Muscle of leg (tissue), 11 donors: Measurements from ENCODE around the gene ZNF770. TPM values are rescaled to one million over a fixed set of nuclear protein-coding genes. Genes with fewer than 3 reads are reported as not detected.
"Not testable (repeated sequence)": the region's sequence is repeated elsewhere in the genome, so short reads cannot be mapped to it uniquely, and the experiment has no call there.

Experiments used
- DNase-seq: peaks from one replicate; pipeline ENCODE4 v3.0.0; 2013
- H3K27ac ChIP-seq: one replicate; pipeline ENCODE4 v1.5.1; 2013; ENCODE audit warnings: mild to moderate bottlenecking, low read length, control low read depth
- H3K27me3 ChIP-seq: one replicate; pipeline ENCODE4 v1.6.1; 2013; ENCODE audit warnings: low read length; ENCODE audit not compliant: control insufficient read depth, insufficient read depth
- H3K36me3 ChIP-seq: one replicate; pipeline ENCODE4 v1.6.1; 2013; ENCODE audit warnings: low read length; ENCODE audit not compliant: control insufficient read depth, insufficient read depth
- H3K4me1 ChIP-seq: one replicate; pipeline ENCODE4 v1.6.1; 2013; ENCODE audit warnings: low read length; ENCODE audit not compliant: control insufficient read depth, insufficient read depth
- H3K4me3 ChIP-seq: one replicate; pipeline ENCODE4 v1.5.1; 2013; ENCODE audit warnings: low read length, control low read depth
- H3K9me3 ChIP-seq: replicated peaks from 2 replicates; pipeline ENCODE4 v1.6.1; 2013; ENCODE audit warnings: low read depth, low read length; ENCODE audit not compliant: control insufficient read depth
- WGBS: methylation state at CpG from one replicate; pipeline ENCODE4 v1.1.5; 2013; ENCODE audit warnings: missing lambda C conversion rate; ENCODE audit not compliant: insufficient coverage; 5-methylcytosine and 5-hydroxymethylcytosine counted together
- polyA plus RNA-seq, 8 donors: library from polyadenylated mRNA; unstranded; fragments of 120-200 nt; gene quantifications; one replicate each; pipeline versions ENCODE4 v1.2.1 to v1.2.3, GENCODE V29; 2013; ENCODE audit warnings: inconsistent platforms in 1 of 8, low replicate concordance in 1 of 8; ENCODE audit not compliant: insufficient read length in 8 of 8, insufficient read depth in 1 of 8
- total RNA-seq: library from RNA; stranded (reverse); fragments of 120-200 nt; gene quantifications from one replicate; pipeline ENCODE4 v1.2.4, GENCODE V29; 2013

The ZNF770 gene
- total and polyA plus RNA-seq, 9 donors, result 14.8 to 26.2 (median 21.1) TPM

DNA sequence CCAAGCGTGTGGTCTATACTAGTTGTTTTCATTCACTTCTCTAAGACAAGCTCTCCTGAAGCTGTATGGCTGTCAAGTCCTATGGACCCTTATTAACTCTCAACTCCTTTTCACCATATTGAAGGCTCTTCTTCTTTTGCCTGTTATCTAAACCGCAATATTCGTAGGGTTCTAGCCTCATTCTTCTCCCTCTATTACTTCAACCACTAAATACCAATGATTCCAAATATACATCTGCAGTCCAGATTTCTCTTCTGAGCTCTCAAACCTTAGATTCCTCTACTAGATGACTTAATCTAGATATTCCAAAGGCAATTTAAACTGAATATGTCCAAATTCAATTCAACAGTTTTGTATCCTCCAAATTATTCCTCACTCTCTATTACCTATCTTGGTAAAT, 43.2 kb downstream of the ZNF770 start:
- no peak for DNase-seq
- WGBS, result 78% methylated on average over 2 of the region's 3 CpGs
- no peaks in the 10 kb centered on the region for H3K4me1 ChIP-seq

DNA sequence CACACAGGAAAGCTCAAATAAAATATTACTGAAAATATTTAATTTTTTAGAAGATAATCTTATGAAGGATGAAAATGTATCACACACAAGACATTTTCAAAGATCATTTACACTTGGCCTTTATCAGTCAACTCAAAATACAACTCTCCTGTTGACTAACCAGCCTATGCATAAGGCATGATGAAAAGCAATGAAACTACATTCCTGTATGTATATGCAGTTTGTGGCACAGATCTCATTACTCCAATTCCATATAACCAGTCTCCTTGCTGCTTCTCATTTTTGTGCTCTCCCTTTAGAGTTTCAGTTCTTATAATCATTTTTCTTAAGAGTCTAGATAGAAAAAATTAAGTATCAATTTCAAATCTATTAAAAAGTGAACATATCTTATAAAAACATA, 44.4 kb downstream of the ZNF770 start:
- no peak overlapping the region for H3K27ac ChIP-seq
- no peaks in the 10 kb centered on the region for H3K4me1 ChIP-seq
- H3K9me3 ChIP-seq, result no peaks in the 10 kb centered on the region
- no peak for DNase-seq
- no peak overlapping the region for H3K4me3 ChIP-seq
- no peaks in the 10 kb centered on the region for H3K27me3 ChIP-seq
- peaks cover 25% of the 10 kb centered on the region for H3K36me3 ChIP-seq

More for the DNA sequence above, 43.2 kb downstream of the ZNF770 start:
- H3K27ac ChIP-seq, result no peak overlapping the region
- no peak overlapping the region for H3K4me3 ChIP-seq
- H3K36me3 ChIP-seq, result peaks cover 16% of the 10 kb centered on the region
- no peaks in the 10 kb centered on the region for H3K27me3 ChIP-seq
- H3K9me3 ChIP-seq, result no peaks in the 10 kb centered on the region

DNA sequence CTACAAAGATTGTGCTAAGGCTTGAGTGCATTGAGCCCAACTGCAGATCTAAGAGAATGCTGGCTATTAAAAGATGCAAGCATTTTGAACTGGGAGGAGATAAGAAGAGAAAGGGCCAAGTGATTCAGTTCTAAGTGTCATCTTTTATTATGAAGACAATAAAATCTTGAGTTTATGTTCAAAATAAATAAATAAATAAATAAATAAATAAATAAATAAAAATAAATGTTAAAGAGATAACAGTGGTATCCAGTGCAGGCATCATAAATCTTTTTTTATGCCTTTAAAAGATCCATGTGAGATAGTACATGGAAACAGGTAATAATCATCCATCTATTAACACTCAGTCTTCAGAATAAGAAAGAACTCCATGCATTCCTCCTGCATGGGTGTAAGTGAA, 44.8 kb downstream of the ZNF770 start:
- peaks cover 26% of the 10 kb centered on the region for H3K36me3 ChIP-seq
- not testable (repeated sequence) for H3K27me3 ChIP-seq, DNase-seq, H3K4me1 ChIP-seq, H3K27ac ChIP-seq, H3K9me3 ChIP-seq, H3K4me3 ChIP-seq

DNA sequence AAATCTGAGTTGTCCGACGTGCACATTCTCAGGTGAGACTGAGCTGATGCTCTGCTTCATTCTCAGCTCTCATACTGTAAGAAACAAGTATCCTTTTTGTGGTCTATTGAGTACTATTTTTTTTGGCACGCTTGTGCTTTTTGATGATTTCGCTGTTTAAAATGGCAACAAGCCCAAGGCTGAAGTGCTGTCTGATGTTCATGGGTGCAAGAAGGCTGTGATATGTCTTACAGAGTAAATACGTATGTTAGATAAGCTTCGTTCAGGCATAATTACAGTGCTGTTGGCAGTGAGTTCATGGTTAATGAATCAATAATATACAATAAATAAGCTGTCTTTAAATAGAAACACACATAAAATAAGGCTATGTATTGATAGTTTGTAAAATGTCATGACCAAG, 45.7 kb downstream of the ZNF770 start:
- Histone ChIP-seq H3K9me3 (no peaks in the 10 kb centered on the region), H3K4me1 (no peaks in the 10 kb centered on the region), H3K4me3 (no peak overlapping the region), H3K27me3 (no peaks in the 10 kb centered on the region), H3K36me3 (peaks cover 22% of the 10 kb centered on the region), H3K27ac (no peak overlapping the region)
- no CpG with 5 or more reads among the region's 6 CpGs for WGBS
- no peak for DNase-seq

DNA sequence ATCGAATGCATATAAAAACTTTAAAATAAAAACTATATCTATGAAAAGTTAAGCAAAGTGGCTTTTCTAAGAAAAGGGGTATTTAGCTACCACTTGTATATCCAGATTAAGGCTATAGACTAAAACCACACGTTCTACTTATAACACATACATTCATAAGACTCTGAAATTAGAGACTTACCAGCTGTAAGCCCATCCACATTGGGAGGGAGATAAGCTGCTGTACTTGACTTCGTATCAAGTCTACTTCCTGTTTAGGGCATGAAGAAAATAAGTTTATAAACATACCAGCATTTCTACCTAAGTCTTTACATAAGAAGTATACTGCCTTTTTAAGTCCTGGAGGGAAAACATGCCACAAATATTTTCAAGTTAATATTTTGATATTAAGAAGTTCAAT, 46.3 kb downstream of the ZNF770 start:
- Histone ChIP-seq H3K27ac (no peak overlapping the region), H3K27me3 (no peaks in the 10 kb centered on the region), H3K4me1 (no peaks in the 10 kb centered on the region), H3K36me3 (peaks cover 25% of the 10 kb centered on the region), H3K9me3 (no peaks in the 10 kb centered on the region), H3K4me3 (no peak overlapping the region)
- WGBS, result no CpG with 5 or more reads among the region's 3 CpGs
- DNase-seq, result no peak

DNA sequence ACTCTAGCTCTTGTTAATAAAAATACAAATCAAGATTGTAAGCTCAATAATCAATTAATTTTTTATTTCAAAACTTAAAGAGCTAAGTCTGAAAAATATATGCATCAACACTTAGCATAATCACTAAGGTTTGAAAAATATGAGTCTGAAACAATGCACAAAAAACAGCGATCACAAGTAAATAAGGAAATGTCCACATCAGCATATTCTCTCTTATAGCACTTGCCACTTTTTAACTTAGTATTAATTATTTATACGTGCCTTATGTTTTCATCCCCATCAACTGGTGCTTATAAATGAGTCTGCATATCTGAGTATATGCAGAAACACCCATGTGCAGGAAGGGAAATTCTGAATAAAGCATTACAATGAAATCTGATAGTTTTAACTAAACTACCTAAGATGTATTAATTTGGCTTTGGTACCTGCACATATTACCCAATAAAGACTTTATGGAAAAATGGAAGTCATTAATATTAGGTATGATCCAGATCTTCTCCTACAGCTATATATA, 46.8 kb downstream of the ZNF770 start:
- Histone ChIP-seq H3K4me1 (no peaks in the 10 kb centered on the region), H3K27ac (no peak overlapping the region), H3K9me3 (no peaks in the 10 kb centered on the region), H3K27me3 (no peaks in the 10 kb centered on the region), H3K4me3 (no peak overlapping the region), H3K36me3 (peaks cover 25% of the 10 kb centered on the region)
- no CpG with 5 or more reads among the region's 2 CpGs for WGBS
- DNase-seq, result no peak

DNA sequence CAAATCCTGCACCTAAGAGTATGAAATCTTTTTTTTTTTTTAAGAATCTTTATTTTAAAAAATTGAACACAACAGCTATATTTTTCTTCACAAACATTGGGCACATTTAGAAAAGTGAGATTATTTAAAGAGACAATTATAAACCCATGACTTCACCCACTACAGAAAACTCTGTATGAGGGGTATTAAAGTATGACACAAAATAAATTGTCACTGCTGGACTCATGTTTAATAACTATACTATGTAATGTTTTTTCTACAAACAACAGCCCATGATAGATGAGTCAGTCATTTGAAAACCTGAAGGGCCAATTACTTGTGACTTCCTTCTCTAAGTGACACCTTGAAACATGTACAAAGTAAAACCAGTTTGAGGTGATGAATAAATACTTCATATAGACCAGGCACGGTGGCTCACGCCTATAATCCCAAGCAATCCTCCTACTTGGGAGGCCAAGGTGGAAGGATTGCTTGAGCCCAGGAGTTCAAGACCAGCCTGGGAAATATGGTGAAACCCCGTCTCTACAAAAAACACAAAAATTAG, 54.6 kb downstream of the ZNF770 start:
- Histone ChIP-seq H3K4me1 (no peaks in the 10 kb centered on the region), H3K27me3 (no peaks in the 10 kb centered on the region), H3K4me3 (no peak overlapping the region), H3K9me3 (peaks cover 2% of the 10 kb centered on the region), H3K27ac (no peak overlapping the region), H3K36me3 (peaks cover 34% of the 10 kb centered on the region)
- WGBS, result no CpG with 5 or more reads among the region's 3 CpGs
- DNase-seq, result no peak

DNA sequence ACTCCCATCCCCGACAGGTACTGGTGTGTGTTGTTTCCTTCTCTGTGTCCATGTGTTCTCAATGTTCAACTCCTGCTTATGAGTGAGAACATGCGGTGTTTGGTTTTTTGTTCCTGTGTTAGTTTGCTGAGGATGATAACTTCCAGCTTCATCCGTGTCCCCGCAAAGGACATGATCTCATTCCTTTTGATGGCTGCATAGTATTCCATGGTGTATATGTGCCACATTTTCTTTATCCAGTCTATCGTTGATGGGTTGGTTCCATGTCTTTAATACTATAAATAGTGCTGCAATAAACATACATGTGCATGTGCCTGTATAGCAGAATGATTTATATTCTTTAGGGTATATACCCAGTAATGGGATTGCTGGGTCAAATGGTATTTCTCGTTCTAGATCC, 59.7 kb downstream of the ZNF770 start:
- H3K27me3 ChIP-seq, H3K4me3 ChIP-seq, DNase-seq, H3K4me1 ChIP-seq, H3K27ac ChIP-seq, H3K9me3 ChIP-seq: not testable (repeated sequence)
- no CpG with 5 or more reads among the region's 6 CpGs for WGBS
- peaks cover 33% of the 10 kb centered on the region for H3K36me3 ChIP-seq

Other genes with a start within 250 kb of the ZNF770 start
- 3.0 TPM for gene GJD2, start 233.3 kb downstream of the ZNF770 start, total RNA-seq
- gene GJD2, start 233.3 kb downstream of the ZNF770 start, polyA plus RNA-seq, result 1 to 10 TPM in 7 of 8 donors, under 1 TPM in 1; 0.64 to 9.6 (median 4.3) TPM
- gene ACTC1, start 192.7 kb downstream of the ZNF770 start, total RNA-seq, result 2,723 TPM
- 1,000 to 10,000 TPM; 5,708 to 8,533 (median 7,139) TPM for gene ACTC1, start 192.7 kb downstream of the ZNF770 start, polyA plus RNA-seq
- 21.6 TPM for gene AQR, start 18.5 kb downstream of the ZNF770 start, total RNA-seq
- gene AQR, start 18.5 kb downstream of the ZNF770 start, polyA plus RNA-seq, result 10 to 100 TPM; 16.8 to 22.9 (median 18.8) TPM
- gene NANOGP8, start 97.0 kb upstream of the ZNF770 start, total RNA-seq, result 0.27 TPM
- under 1 TPM in 1 of 8 donors, not detected in 7; 0.19 TPM for gene NANOGP8, start 97.0 kb upstream of the ZNF770 start, polyA plus RNA-seq